HG03565 (cell line): ENCODE results near the gene IL21.
"Not testable (repeated sequence)": the region's sequence is repeated elsewhere in the genome, so short reads cannot be mapped to it uniquely, and the experiment has no call there.

Experiments
- ATAC-seq: cut with Tn5 transposase; IDR thresholded peaks from one replicate; pipeline ENCODE4 v1.9.1; 2021; ENCODE audit warnings: mild to moderate bottlenecking, moderate library complexity; ENCODE audit not compliant: unreplicated experiment

Gene IL21

GRCh38 chr4:122583906-122584305 is 37.0 kb downstream of the IL21 start:
- no peak for ATAC-seq

- peak; percentile 76 for ATAC-seq
These were observed 42.8 kb downstream of the IL21 start for GRCh38 chr4:122577808-122578781.

GRCh38 chr4:122577189-122577553 is 43.7 kb downstream of the IL21 start:
- ATAC-seq: no peak

DNA sequence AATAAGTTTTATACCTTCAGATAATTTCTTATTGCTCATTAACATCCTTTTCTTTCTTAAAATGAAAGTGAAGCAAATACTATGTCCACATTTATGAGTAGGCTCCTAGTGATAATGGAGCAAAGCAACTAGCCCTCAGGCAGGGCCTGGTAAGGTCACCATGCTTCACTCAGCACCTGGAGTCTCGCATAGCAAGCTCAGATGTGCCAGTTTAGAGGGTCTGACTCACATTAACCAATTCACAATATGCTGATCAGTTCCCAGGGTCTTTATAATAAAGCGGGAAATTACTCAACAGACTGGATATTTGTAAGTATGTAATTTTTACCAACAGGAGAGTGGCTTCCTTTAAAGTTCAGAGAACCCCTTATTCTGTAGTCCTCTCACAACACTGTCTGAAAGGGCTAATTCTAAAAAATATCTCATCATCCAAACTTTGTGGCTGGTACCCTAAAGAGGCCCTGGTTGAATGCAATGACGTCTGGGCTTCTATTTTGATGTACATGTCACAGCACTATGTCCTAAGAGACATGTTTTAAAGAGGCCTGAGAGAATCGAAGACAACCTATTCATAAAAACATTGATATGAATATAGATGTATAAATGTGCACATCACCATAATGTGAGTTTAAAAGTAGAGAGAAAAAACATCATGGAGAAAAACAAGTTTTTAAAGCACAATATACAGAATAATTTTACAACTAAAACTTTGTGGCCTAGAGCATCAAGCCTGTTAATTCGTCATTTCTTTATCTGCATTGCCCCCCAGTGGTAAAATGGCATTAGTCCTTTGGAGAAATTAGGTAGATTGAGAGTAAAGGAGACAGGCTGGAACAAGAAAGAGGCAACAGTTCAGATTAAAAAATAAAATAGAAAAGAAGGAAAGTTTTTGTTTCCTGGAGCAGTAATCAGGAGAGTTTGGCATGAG is 44.3 kb downstream of the IL21 start:
- peak; percentile 59 for ATAC-seq

GRCh38 chr4:122574347-122574746 is 46.5 kb downstream of the IL21 start:
- ATAC-seq: not testable (repeated sequence)

GRCh38 chr4:122562449-122562848 is 58.4 kb downstream of the IL21 start:
- ATAC-seq: no peak
